NCI-H345 (cell line): Measurements from ENCODE around the gene NAA10.

Source experiments
- DNase-seq: peaks from one replicate; lab custom pipeline; 2025; lab: John Stamatoyannopoulos, UW

The NAA10 gene

DNA sequence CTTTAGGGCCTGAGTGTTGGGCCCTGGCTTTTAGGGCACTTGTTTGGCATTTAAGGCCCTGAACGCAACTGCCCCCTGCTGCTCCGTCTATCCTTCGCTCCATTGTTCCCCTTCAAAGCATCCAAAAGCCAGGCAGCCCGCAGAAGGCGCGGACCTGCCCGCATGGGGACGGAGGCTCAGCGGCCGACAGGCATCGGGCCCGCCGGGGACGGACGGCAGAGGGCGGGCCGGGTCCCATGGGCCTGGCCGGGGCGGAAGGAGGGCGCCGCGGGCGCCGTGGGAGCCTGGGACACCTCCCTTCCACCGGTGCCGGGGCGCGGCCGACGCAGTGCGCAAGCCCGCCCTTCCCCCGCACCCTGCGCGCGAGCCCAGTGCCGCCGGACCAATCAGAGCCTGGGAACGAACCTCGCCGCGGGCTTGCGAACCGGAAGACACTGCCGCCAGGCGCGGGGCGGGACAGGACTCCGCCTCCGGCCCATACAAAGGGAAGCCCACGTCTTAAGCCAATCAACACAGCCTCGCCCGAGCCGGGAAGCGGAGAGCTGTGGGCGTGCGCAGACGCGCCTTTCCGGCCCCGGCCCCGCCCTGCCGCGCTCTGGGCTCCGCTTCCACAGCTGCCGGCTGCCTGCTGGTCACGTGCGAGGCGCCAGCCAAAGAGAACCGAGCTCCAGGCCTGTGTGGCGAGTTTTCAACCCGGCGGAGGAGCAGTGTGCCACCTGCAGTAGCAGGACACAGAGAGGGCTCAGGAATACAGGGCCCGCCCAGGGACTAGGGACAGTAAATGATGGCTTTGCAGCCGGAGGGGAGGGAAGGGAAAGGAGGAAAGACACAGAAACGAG lies 6.7 kb downstream of the NAA10 start:
- peak; percentile 98 for DNase-seq

- DNase-seq: no peak
Measured at GRCh38 chrX:153927672-153927921, 7.2 kb downstream of the NAA10 start.

GRCh38 chrX:153926858-153927671 lies 7.8 kb downstream of the NAA10 start:
- peak; percentile 56 for DNase-seq

DNA sequence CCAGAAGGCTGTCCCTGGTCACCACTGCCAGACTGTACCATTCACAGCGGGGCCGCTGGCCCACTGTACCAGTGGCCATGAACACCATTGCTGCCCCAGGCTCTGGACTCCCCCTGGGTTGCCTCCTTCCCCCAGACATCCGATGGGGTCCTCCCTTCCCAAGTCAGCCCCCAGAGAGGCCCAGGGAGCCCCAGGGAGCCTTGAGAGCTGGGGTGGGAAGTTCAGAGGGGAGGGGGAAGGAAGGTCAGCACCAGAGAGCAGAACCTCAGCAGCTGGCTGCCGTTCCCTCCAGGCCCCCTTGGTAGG lies 8.3 kb downstream of the NAA10 start:
- DNase-seq: no peak

DNA sequence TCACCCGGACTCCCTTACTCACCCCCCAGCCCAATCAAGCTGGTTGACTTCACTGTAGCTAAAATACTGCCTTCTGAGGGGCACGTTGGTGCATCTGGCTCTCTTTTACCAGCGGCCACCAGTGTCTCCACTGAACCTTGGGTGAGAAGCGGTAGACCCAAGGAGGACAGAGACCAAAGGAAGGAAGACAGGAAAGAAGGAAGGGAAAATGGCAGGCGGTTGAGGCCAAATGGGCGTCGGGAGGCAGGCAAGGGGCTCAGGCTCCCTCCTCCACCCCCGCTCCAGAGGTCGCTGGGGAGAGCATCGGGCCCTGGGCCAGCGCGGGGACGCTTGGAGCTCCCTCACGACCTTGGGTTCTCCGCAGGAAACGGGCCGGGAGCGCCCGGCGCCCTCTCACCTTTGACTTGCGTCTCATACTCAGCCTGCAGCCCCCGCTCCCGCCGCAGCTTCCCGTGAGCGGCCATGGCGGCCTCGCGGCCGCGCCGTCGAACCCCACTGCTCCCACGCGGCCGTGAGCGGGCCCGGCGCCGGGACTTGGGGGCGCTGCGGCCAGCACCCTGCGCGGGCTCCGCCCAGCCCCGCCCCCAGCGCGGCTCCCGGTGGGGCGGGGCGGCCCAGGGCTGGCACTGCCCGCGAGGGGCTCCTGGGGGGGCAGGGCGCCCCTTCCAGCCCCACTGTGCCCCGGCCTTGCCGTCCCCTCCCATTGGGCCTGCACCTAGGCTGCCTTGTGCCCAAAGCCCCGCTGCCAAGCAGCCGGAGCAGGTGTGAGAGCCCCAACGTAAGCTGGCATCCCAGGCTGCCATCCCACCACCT lies 8.9 kb downstream of the NAA10 start, which contains the start of gene ARHGAP4:
Gene ARHGAP4, minus strand, starts transcription at position 526 of the 813 bp plus-strand sequence. Its CDS starts 62 bp downstream, at position 464.
- no peak for DNase-seq

DNA sequence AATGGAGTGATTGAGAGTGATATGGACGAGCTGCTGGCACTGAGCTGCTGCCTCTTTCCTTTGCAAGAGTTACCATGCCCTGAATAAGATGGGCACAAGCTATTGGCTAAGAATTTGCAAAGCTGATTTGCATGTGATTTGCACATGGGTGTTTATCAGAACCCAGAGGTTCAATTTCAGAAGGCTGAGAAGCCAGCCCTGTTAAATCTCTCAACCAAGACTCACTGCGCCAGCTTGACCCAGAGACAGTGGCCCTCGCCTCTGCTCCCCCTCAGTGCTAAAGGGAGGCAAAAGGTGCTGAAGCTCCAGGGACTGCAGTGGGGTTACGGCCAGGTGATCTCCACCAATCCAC lies 9.5 kb downstream of the NAA10 start:
- DNase-seq: no peak

- peak; percentile 38 for DNase-seq
Measured at GRCh38 chrX:153924149-153924861, 10.5 kb downstream of the NAA10 start.

GRCh38 chrX:153922932-153923857 lies 11.6 kb downstream of the NAA10 start:
- DNase-seq: peak; percentile 26

DNA sequence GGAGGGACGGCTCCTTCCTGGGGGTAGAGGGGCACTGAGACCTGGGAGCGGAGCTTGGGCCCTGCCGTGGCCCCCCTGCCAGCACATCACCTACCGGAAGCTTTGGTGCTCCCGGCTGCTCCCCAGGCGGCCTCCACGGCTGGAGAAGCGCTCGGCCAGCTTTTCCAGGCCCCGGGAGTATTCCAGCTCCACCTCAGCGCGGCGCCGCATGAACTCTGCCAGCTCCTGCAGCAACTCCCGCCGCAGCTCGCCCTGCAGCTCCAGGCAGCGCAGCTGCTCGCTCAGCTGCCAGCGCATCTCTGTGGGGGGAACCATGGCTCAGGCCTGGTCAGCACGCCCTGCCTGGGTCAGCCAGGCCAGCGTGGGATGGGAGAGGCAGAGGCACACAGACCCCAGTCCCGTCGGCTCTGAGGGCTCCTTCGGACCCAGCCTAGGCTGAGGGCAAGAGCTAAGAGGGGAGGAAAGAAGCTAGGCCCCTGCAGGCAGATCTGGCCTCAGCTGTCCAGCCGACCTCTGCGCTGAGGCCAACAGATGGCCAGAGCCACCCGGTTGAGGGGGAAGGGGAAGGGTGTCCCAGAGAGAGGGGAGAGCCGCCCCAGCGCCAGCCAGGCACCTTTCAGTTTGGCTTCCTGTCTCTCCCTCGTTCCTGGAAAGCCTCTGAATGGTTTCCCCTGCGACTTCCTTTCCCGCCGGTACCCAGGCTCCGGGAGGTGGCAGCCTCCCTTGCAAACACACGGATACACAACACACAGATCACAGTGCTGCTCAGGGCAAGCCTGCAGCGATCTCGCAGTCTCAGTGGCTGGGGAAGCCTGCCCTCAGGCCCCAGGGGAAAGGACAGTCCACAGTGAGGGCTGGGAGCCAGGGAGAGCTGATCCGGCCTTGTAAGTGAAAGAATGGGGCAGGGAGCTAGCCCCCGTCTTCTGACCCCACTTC lies 13.1 kb downstream of the NAA10 start:
- DNase-seq: no peak

- no peak for DNase-seq
Measured at GRCh38 chrX:153921070-153921469, 13.8 kb downstream of the NAA10 start.

DNA sequence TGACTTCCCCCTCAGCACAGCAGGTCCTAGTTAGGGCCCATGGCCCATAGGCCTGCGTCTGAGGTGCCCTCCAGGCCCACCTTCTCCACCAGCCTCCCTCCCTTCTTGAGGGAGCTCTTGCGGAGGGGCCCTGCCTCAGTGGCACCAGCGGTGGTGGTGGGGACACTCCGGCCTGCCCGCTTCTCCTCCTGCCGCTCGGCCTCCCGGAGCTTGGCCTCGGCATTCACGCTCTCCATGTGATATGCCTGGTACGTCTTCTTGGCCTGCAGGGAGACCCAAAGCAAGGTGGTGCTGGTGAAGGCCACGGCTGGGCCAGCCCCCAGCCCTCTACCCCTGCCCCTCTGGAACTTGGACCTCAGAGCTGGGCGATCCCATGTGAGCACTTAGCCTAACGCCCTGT lies 14.3 kb downstream of the NAA10 start:
- no peak for DNase-seq

GRCh38 chrX:153919281-153919680 lies 15.6 kb downstream of the NAA10 start:
- no peak for DNase-seq

DNA sequence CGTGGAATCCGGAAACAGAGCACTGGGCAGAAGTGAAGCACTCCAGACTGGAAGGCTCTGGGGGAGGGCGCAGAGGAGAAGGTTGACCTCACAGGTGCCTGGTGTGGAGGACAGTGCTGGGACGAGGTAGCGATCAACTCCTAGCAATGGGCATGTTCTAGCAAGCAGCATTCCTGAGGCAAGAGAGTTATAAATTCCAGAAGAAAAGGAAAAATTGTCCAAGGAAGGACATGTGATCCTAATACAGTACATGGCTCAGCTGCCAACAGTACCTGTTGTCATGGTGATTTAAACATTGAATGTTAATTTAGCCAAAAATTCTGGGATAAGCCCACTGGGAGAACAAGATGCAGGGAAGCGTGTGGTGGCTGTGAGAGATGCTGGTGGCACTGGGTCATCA lies 17.0 kb downstream of the NAA10 start:
- DNase-seq: no peak

DNA sequence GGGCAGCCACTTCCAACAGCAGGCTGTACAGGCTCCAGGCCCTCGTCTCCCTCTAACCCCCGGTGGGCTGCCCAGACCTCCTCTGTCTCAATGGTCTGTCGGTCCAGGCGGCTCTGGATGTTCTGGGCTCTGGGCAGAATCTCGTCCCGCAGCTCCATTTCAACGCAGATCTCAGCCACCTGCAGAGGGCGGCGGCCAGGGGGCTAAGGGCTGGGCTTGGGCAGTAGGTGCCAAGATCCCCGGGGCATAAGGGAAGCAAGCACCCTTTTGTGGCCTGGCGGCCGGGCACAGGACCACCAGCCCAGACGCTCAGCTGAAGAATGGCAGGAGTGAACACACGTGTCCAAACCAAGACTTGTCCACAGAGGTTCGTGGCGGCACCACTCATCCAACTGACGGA lies 21.1 kb downstream of the NAA10 start:
- no peak for DNase-seq

DNA sequence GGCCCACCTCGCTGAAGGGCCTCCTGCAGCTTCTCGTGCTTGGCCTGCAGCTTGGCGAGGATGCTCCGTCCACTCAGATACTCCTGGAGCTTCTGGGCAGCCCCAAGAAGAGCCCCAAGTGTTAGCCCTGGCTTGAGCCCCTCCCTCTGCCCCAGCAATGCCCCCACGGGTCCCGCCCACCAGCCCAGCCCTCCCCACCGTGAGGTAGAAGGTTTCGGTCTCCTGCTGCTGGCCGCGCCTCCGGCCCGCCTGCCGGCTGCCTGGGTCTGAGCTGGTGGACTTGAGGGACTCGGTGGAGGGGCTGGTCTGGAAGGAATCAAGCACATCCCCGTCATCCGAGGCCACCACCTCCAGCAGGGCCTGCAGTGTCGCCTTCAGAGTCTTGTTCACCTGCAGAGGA lies 21.6 kb downstream of the NAA10 start:
- no peak for DNase-seq

DNA sequence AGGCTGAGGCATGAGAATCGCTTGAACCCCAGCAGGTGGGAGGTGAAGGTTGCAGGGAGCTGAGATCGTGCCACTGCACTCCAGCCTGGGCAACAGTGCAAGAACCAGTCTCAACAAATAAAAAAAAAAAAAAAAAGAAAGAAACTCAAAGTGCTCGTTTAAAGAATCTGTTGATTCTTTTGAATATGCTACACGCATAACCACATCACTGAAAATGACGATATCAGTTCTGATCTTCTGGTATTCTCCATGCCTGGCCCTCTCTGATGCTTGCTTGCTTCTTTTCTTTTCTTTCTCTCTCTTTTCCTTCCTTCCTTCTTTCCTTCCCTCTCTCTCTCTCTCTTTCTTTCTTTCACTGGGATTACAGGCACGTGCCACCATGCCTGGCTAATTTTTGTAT lies 23.0 kb downstream of the NAA10 start:
- no peak for DNase-seq

DNA sequence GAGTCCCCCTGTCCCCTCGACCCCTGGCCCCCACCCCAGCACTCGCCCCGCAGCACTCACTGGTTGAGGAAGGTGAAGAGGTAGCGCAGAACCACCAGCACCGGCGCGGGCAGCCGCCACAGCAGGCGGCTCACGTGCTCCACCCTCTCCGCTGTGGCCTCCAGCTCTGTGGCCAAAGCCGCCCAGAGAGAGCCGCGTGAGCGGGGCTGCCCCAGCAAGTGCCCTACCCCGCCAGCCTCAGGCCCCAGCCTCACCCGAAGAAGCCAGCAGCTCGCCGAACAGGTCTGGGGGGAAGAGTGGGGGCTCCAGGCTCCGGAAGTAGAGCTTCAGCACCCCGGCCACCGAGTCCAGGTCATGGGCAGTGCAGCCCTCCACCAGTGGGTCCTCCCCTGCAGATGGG lies 24.4 kb downstream of the NAA10 start:
- no peak for DNase-seq

- DNase-seq: no peak
Measured at GRCh38 chrX:153909980-153910360, 24.9 kb downstream of the NAA10 start.

DNA sequence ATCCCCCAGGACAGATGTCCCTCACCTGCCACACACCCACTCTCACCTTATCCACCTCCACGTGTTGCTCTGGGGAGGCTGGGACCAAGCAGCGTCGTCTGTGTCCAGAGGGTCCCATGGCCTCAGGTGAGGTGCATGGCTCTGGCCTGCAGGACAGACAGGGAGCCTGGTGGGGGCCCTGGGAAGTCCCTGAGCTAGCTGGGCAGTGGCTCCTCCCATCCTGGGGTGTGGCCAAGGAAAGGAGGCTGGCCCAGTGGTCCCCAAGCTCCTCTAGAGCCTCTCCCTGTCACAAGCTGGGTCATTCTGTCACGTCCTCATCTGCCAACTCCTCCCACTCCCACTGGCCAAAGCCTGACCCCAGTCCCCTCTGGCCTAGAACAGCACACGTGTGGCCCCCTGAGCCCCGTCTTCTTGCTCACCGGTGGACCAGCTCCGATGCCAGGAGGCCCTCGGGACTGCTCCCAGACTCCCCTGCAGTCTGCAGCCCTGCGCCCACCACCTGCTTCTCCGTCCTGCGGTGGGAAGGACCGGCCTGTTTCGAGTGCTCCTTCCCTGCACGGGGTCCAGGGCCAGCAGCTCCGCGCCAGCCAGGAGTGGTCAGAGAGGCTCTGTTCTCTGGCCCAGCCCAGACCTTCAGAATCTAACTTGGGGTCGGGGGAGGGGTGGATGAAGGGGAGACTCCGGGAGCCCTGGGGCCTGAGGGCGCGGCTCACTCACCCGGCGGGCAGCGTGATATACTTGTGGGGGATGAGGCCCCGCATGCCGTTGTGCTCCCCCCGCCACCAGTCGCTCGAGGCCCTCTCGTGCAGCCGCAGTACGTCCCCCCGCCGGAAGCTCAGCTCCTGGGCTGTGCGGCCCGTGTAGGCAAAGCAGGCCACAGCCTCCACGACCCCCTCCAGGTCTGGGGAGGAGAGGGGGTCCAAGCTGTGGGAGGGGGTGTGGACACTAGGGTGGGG lies 25.5 kb downstream of the NAA10 start:
- DNase-seq: no peak
